Muscle of leg (tissue), 11 donors: ENCODE measurements around the gene CLCN1. TPM values are rescaled to one million over a fixed set of nuclear protein-coding genes. Genes with fewer than 3 reads are reported as not detected.

Experiments
- DNase-seq: peaks from one replicate; pipeline ENCODE4 v3.0.0; 2013
- H3K27ac ChIP-seq: one replicate; pipeline ENCODE4 v1.5.1; 2013; ENCODE audit warnings: mild to moderate bottlenecking, low read length, control low read depth
- H3K27me3 ChIP-seq: one replicate; pipeline ENCODE4 v1.6.1; 2013; ENCODE audit warnings: low read length; ENCODE audit not compliant: control insufficient read depth, insufficient read depth
- H3K36me3 ChIP-seq: one replicate; pipeline ENCODE4 v1.6.1; 2013; ENCODE audit warnings: low read length; ENCODE audit not compliant: control insufficient read depth, insufficient read depth
- H3K4me1 ChIP-seq: one replicate; pipeline ENCODE4 v1.6.1; 2013; ENCODE audit warnings: low read length; ENCODE audit not compliant: control insufficient read depth, insufficient read depth
- H3K4me3 ChIP-seq: one replicate; pipeline ENCODE4 v1.5.1; 2013; ENCODE audit warnings: low read length, control low read depth
- H3K9me3 ChIP-seq: replicated peaks from 2 replicates; pipeline ENCODE4 v1.6.1; 2013; ENCODE audit warnings: low read depth, low read length; ENCODE audit not compliant: control insufficient read depth
- WGBS: methylation state at CpG from one replicate; pipeline ENCODE4 v1.1.5; 2013; ENCODE audit warnings: missing lambda C conversion rate; ENCODE audit not compliant: insufficient coverage; 5-methylcytosine and 5-hydroxymethylcytosine counted together
- polyA plus RNA-seq, 8 donors: library from polyadenylated mRNA; unstranded; fragments of 120-200 nt; gene quantifications; one replicate each; pipeline versions ENCODE4 v1.2.1 to v1.2.3, GENCODE V29; 2013; ENCODE audit warnings: inconsistent platforms in 1 of 8, low replicate concordance in 1 of 8; ENCODE audit not compliant: insufficient read length in 8 of 8, insufficient read depth in 1 of 8
- total RNA-seq: library from RNA; stranded (reverse); fragments of 120-200 nt; gene quantifications from one replicate; pipeline ENCODE4 v1.2.4, GENCODE V29; 2013

CLCN1 gene
- total and polyA plus RNA-seq, 9 donors, result 0.27 to 3.1 (median 1.1) TPM

GRCh38 chr7:143375298-143376034 lies 59.6 kb downstream of the CLCN1 start:
- Histone ChIP-seq H3K27ac (no peak overlapping the region), H3K4me1 (peaks cover 10% of the 10 kb centered on the region)
- WGBS, result 73% methylated on average over 4 of the region's 7 CpGs

GRCh38 chr7:143376396-143376795 lies 60.5 kb downstream of the CLCN1 start:
- H3K4me1 ChIP-seq, result peaks cover 10% of the 10 kb centered on the region
- no peaks in the 10 kb centered on the region for H3K36me3 ChIP-seq
- 13% methylated on average over 1 of the region's 5 CpGs for WGBS
- no peak overlapping the region for H3K4me3 ChIP-seq
- H3K9me3 ChIP-seq, result no peaks in the 10 kb centered on the region
- H3K27ac ChIP-seq, result no peak overlapping the region
- DNase-seq, result peak; percentile 8
- no peaks in the 10 kb centered on the region for H3K27me3 ChIP-seq

More at GRCh38 chr7:143375298-143376034, 59.6 kb downstream of the CLCN1 start:
- no peaks in the 10 kb centered on the region for H3K9me3 ChIP-seq
- no peak overlapping the region for H3K4me3 ChIP-seq
- DNase-seq, result peak; percentile 10
- no peaks in the 10 kb centered on the region for H3K27me3 ChIP-seq
- H3K36me3 ChIP-seq, result no peaks in the 10 kb centered on the region

- WGBS, result 25% methylated on average over 11 of the region's 15 CpGs
- H3K27me3 ChIP-seq, result no peaks in the 10 kb centered on the region
- no peaks in the 10 kb centered on the region for H3K9me3 ChIP-seq
- H3K4me1 ChIP-seq, result peaks cover 38% of the 10 kb centered on the region
- peak overlapping the region; percentile 100 for H3K27ac ChIP-seq
- no peak for DNase-seq
- H3K36me3 ChIP-seq, result peaks cover 27% of the 10 kb centered on the region
- peak overlapping the region; percentile 98 for H3K4me3 ChIP-seq
Measured at GRCh38 chr7:143379611-143380259, 63.8 kb downstream of the CLCN1 start.

- DNase-seq, result peak; percentile 95
- Histone ChIP-seq H3K4me3 (peak overlapping the region; percentile 98), H3K4me1 (peaks cover 43% of the 10 kb centered on the region), H3K27ac (peak overlapping the region; percentile 100), H3K9me3 (no peaks in the 10 kb centered on the region), H3K27me3 (no peaks in the 10 kb centered on the region), H3K36me3 (peaks cover 33% of the 10 kb centered on the region)
- WGBS, result 0% methylated on average over 30 of the region's 35 CpGs
Measured at GRCh38 chr7:143380260-143380645, 64.3 kb downstream of the CLCN1 start.

- peak; percentile 98 for DNase-seq
- Histone ChIP-seq H3K36me3 (peaks cover 33% of the 10 kb centered on the region), H3K27me3 (no peaks in the 10 kb centered on the region), H3K4me3 (peak within 1 kb of the TSS; percentile 98), H3K4me1 (peaks cover 49% of the 10 kb centered on the region), H3K9me3 (no peaks in the 10 kb centered on the region), H3K27ac (peak within 1 kb of the TSS; percentile 100)
- under 1% methylated on average over 58 of the region's 72 CpGs for WGBS
Measured at GRCh38 chr7:143380646-143381426, 64.9 kb downstream of the CLCN1 start, which contains the start of gene ZYX. TSS of gene ZYX (plus strand) at chr7:143381345. CDS start at chr7:143381572, 227 bp downstream.

- peak overlapping the region; percentile 91 for H3K27ac ChIP-seq
- 1% methylated on average over 57 of the region's 64 CpGs for WGBS
- H3K4me3 ChIP-seq, result peak overlapping the region; percentile 98
- H3K36me3 ChIP-seq, result peaks cover 40% of the 10 kb centered on the region
- H3K27me3 ChIP-seq, result no peaks in the 10 kb centered on the region
- DNase-seq, result peak; percentile 91
- peaks cover 56% of the 10 kb centered on the region for H3K4me1 ChIP-seq
- no peaks in the 10 kb centered on the region for H3K9me3 ChIP-seq
Measured at GRCh38 chr7:143381427-143382125, 65.7 kb downstream of the CLCN1 start.

GRCh38 chr7:143382126-143382790 lies 66.3 kb downstream of the CLCN1 start:
- Histone ChIP-seq H3K27ac (peak overlapping the region; percentile 91), H3K36me3 (peaks cover 46% of the 10 kb centered on the region), H3K4me3 (peak overlapping the region; percentile 98), H3K27me3 (no peaks in the 10 kb centered on the region), H3K9me3 (no peaks in the 10 kb centered on the region), H3K4me1 (peaks cover 63% of the 10 kb centered on the region)
- peak; percentile 36 for DNase-seq
- WGBS, result 0% methylated on average over 1 of the region's 21 CpGs

- Histone ChIP-seq H3K36me3 (peaks cover 54% of the 10 kb centered on the region), H3K27me3 (no peaks in the 10 kb centered on the region), H3K4me3 (peak overlapping the region; percentile 98), H3K9me3 (no peaks in the 10 kb centered on the region), H3K4me1 (peaks cover 70% of the 10 kb centered on the region), H3K27ac (peak overlapping the region; percentile 91)
- WGBS, result 72% methylated on average over 11 of the region's 15 CpGs
- peak; percentile 10 for DNase-seq
Measured at GRCh38 chr7:143382791-143383641, 67.1 kb downstream of the CLCN1 start.

GRCh38 chr7:143383642-143383957 lies 67.7 kb downstream of the CLCN1 start:
- no peaks in the 10 kb centered on the region for H3K27me3 ChIP-seq
- DNase-seq, result peak; percentile 10
- H3K4me1 ChIP-seq, result peaks cover 75% of the 10 kb centered on the region
- peaks cover 60% of the 10 kb centered on the region for H3K36me3 ChIP-seq
- H3K9me3 ChIP-seq, result no peaks in the 10 kb centered on the region
- peak overlapping the region; percentile 29 for H3K27ac ChIP-seq
- H3K4me3 ChIP-seq, result peak overlapping the region; percentile 98
- no CpG with 5 or more reads among the region's 1 CpG for WGBS
